ENCODE data around the gene IGFBP7. TPM values are rescaled to one million over a fixed set of nuclear protein-coding genes. Genes with fewer than 3 reads are reported as not detected.

IGFBP7 gene
- total RNA-seq, 2 donors from 2014 or later = 1.1 TPM; not detected in 1

DNA sequence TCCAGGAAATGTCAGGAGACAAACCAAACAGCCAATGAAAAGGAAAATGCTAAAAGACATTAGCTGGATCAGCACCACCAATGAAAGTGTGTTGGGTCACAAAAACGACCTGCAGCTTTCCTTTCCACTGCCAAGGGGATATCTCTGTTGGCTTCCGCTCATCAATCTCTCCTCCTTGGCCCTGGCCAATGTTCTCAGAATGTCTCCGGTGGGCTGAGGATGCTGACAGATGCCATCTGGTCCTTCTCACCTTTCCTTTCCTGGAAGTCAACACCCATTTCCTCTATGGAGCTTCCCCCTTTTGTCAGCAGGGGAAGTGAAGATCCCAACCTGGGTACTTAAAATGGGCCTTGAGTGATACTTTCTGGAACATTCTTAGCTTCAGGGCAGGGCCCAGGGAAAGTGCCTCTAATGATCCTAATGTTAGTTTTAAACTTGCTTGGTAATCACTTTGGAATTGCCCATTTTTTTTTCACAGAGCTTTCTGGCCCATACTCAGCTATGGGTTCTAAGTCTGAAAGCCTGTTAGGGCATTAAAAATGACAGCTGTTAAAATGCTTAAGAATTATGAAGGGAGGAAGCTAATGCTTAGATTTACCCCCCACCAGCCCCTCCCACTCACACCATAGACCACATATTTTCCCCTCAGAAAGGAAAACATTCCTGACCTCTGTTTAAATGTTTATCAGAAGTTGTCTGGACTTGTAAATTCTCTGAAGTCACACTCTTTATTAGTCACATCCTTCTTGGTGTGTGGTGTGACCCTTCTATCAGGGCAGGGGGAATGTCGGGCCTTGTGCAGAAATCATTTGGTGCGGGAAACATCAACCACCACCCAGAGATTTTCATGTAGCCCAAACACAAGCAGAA is 29.2 kb downstream of the IGFBP7 start:
- Mint-ChIP-seq H3K9me3 (peaks cover 16% of the 10 kb centered on the region), H3K27ac (peak overlapping the region; percentile 75), H3K4me3 (no peak overlapping the region), H3K27me3 (ENCODE audit: insufficient read depth) (no peaks in the 10 kb centered on the region), H3K4me1 (peaks cover 27% of the 10 kb centered on the region), H3K36me3 (ENCODE audit: low read depth) (no peaks in the 10 kb centered on the region)
- Histone ChIP-seq H3K27me3 (ENCODE audit: control insufficient read depth, insufficient read depth, low read length, poor library complexity, severe bottlenecking) (no peaks in the 10 kb centered on the region), H3K36me3 (ENCODE audit: control insufficient read depth, insufficient read depth, low read length) (no peaks in the 10 kb centered on the region), H3K4me3 (ENCODE audit: low read length) (no peak overlapping the region), H3K9ac (ENCODE audit: extremely low read depth, low read length, poor library complexity, severe bottlenecking) (no peak overlapping the region), H3K27ac (ENCODE audit: low read depth, low read length) (peak overlapping the region; percentile 3), H3K9me3 (ENCODE audit: control insufficient read depth, low read length) (no peaks in the 10 kb centered on the region), H3K4me1 (ENCODE audit: control insufficient read depth, insufficient read depth, low read length) (peaks cover 13% of the 10 kb centered on the region)
- no peak for TF ChIP-seq CTCF (conservative IDR thresholded peaks at IDR 0.05)
- WGBS, 2 experiments (ENCODE audit: insufficient coverage in 1 of 2, insufficient read length in 1 of 2) = 83 to 93% methylated on average over 3 to 5 of the region's 5 CpGs
- no peak for DNase-seq

GRCh38 chr4:57078685-57079521 is 31.3 kb downstream of the IGFBP7 start:
- Histone ChIP-seq H3K4me1 (ENCODE audit: control insufficient read depth, insufficient read depth, low read length) (peaks cover 13% of the 10 kb centered on the region), H3K9ac (ENCODE audit: extremely low read depth, low read length, poor library complexity, severe bottlenecking) (no peak overlapping the region), H3K4me3 (ENCODE audit: low read length) (peak overlapping the region; percentile 16), H3K9me3 (ENCODE audit: control insufficient read depth, low read length) (no peaks in the 10 kb centered on the region), H3K36me3 (ENCODE audit: control insufficient read depth, insufficient read depth, low read length) (no peaks in the 10 kb centered on the region), H3K27ac (ENCODE audit: low read depth, low read length) (peak overlapping the region; percentile 85), H3K27me3 (ENCODE audit: control insufficient read depth, insufficient read depth, low read length, poor library complexity, severe bottlenecking) (no peaks in the 10 kb centered on the region)
- Mint-ChIP-seq H3K27me3 (ENCODE audit: insufficient read depth) (peaks cover 3% of the 10 kb centered on the region), H3K4me1 (peaks cover 27% of the 10 kb centered on the region), H3K4me3 (no peak overlapping the region), H3K27ac (peak overlapping the region; percentile 83), H3K9me3 (peaks cover 4% of the 10 kb centered on the region), H3K36me3 (ENCODE audit: low read depth) (no peaks in the 10 kb centered on the region)
- peak; percentile 87 for DNase-seq
- no peak for TF ChIP-seq CTCF (conservative IDR thresholded peaks at IDR 0.05)
- WGBS, 2 experiments (ENCODE audit: insufficient coverage in 1 of 2, insufficient read length in 1 of 2) = 31 to 54% methylated on average over 6 to 10 of the region's 10 CpGs

- H3K4me3 ChIP-seq (ENCODE audit: low read length) = no peak overlapping the region
- H3K27ac ChIP-seq (ENCODE audit: low read depth, low read length) = peak overlapping the region; percentile 85
Measured at GRCh38 chr4:57077550-57078343, 32.4 kb downstream of the IGFBP7 start.

More at GRCh38 chr4:57077550-57078343, 32.4 kb downstream of the IGFBP7 start:
- TF ChIP-seq CTCF (conservative IDR thresholded peaks at IDR 0.05) = no peak
- Histone ChIP-seq H3K9ac (ENCODE audit: extremely low read depth, low read length, poor library complexity, severe bottlenecking) (no peak overlapping the region), H3K36me3 (ENCODE audit: control insufficient read depth, insufficient read depth, low read length) (no peaks in the 10 kb centered on the region), H3K4me1 (ENCODE audit: control insufficient read depth, insufficient read depth, low read length) (peaks cover 13% of the 10 kb centered on the region), H3K27me3 (ENCODE audit: control insufficient read depth, insufficient read depth, low read length, poor library complexity, severe bottlenecking) (no peaks in the 10 kb centered on the region), H3K9me3 (ENCODE audit: control insufficient read depth, low read length) (no peaks in the 10 kb centered on the region)
- peaks cover 3% of the 10 kb centered on the region for H3K27me3 Mint-ChIP-seq (ENCODE audit: insufficient read depth)
- DNase-seq = peak; percentile 72
- peaks cover 27% of the 10 kb centered on the region for H3K4me1 Mint-ChIP-seq
- H3K27ac Mint-ChIP-seq = peak overlapping the region; percentile 83
- H3K36me3 Mint-ChIP-seq (ENCODE audit: low read depth) = no peaks in the 10 kb centered on the region
- 82 to 91% methylated on average over 9 to 14 of the region's 14 CpGs for WGBS, 2 experiments (ENCODE audit: insufficient coverage in 1 of 2, insufficient read length in 1 of 2)
- no peak overlapping the region for H3K4me3 Mint-ChIP-seq
- H3K9me3 Mint-ChIP-seq = peaks cover 5% of the 10 kb centered on the region
